Measurements from ENCODE around the gene CLEC10A.
"Not testable (repeated sequence)": the region's sequence is repeated elsewhere in the genome, so short reads cannot be mapped to it uniquely, and the experiment has no call there.

GRCh38 chr17:7091311-7092005 lies 11.4 kb upstream of the CLEC10A start:
- TF ChIP-seq, protein P1, sequence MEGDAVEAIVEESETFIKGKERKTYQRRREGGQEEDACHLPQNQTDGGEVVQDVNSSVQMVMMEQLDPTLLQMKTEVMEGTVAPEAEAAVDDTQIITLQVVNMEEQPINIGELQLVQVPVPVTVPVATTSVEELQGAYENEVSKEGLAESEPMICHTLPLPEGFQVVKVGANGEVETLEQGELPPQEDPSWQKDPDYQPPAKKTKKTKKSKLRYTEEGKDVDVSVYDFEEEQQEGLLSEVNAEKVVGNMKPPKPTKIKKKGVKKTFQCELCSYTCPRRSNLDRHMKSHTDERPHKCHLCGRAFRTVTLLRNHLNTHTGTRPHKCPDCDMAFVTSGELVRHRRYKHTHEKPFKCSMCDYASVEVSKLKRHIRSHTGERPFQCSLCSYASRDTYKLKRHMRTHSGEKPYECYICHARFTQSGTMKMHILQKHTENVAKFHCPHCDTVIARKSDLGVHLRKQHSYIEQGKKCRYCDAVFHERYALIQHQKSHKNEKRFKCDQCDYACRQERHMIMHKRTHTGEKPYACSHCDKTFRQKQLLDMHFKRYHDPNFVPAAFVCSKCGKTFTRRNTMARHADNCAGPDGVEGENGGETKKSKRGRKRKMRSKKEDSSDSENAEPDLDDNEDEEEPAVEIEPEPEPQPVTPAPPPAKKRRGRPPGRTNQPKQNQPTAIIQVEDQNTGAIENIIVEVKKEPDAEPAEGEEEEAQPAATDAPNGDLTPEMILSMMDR (IDR thresholded peaks at IDR 0.05; ENCODE audit: insufficient read depth, low read length, poor library complexity, severe bottlenecking), result not testable (repeated sequence)
- not testable (repeated sequence) for TF ChIP-seq EZH2phosphoT487 (conservative IDR thresholded peaks at IDR 0.05; ENCODE audit: low read length)
